ENCODE results near the gene EPN3.

Gene EPN3

DNA sequence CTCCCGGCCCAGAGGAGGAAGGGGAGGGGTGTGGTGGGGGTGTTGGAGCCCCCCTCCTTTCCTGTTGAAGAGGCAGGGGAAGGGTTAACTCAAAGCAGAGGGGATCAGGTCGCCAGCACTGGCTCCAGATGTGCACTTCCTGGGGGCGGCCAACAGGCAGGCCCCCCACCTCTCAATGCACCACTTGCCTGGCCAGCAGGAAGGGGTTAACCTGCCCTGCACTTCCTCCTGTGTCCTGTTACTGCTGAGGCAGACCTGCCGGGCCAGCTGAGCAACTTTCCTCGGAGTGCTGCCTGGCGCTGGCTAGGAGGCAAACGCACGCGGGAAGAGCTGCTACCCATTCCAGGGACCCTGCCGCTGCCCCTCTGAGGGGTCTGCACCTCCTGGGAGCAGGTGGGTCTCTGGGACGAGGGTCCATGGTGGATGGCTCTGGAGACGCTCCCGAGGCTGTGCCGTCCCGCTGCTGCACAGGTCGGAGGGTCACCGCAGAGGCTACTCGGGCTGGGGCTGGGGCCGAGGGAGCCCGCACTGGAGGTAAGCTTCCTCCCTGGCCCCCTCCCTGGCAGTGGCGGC is at the start of gene EPN3:
TSS of gene EPN3 (plus strand) at position 284 of the 573 bp plus-strand sequence. CDS start 3,822 bp downstream, outside the sequence.
- DNase-seq: no peak

DNA sequence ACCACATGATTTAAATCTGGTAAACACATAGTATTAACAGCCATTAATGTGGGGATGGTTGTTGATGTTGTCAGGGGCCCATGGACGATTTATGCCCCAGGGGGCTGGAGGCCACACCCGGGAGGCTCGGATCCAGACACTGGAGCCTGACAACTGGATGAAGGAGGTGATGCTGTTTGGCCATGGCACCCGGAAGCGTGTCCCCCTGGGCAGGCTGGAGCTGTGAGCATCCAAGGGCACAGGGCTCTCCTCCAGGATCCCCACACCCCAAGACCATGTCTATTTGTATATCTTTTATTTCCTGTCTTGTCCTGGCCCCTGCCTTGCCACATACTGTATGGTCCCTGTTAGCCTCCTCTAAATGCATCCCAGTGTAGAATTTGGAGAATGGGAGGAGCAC is 49.3 kb upstream of the EPN3 start:
- no peak for DNase-seq

GRCh38 chr17:50484386-50485155 is 48.0 kb upstream of the EPN3 start:
- DNase-seq: no peak

DNA sequence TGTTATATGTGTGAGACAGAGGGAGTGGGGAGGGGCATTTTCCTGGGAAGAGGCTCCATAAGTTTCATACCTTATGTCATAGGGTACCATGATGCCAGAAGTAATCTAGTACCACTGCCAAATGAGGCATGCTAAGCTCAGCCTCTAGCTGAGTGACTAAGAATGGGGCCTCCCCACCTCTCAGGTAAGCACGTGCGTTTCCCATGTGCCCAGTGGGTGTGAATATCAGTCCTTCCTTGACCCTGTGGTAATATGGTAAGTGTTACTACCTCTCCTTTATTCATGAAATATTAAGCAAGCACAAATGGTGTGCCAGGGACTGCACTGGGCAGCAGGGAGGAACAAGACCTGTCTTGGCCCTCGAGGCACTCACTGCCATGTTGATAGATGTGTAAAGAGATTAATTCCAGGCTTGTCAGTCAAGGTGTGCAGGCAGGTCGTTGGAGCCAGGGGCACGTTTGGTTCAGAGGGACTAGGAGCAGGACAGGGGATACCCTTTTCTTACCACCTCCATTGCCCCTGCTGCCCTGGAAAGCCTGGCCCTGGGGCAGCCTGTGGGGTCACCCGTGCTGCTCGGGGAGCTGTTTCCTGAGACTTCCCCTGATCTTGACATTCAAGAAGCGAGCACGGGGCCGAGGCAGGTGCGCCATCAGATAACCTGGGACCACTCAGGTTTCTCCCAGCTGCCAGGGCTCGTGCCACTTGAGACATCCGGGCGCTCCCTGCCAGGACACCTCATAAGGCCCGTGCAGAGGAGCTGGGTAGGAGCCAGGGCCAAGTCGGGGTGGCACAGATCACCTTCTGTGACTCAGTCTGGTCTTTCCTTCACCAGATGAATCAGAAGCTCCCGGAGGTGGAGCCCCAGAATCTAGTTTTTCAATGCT is 45.1 kb upstream of the EPN3 start:
- no peak for DNase-seq

DNA sequence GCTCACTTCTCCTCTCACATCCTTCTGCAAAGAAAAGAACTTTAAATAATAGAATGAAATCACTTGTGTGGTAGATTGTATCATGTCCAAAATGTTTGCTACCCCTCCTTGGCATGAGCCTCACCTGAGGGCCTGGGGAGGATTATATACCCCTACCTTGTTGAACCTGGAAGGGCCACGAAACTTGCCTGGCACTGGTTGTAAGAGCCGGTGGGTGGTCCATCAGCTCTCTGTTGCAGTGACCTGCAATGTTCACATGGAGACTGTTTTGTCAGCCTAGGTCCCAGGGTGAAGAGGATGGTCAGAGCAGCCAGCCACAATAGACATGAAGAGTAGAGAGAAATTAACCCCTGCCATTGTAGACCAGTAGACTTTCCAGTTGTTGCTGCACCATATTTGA is 43.7 kb upstream of the EPN3 start:
- DNase-seq: no peak

- no peak for DNase-seq
Observed at GRCh38 chr17:50491505-50491904, 41.0 kb upstream of the EPN3 start.

DNA sequence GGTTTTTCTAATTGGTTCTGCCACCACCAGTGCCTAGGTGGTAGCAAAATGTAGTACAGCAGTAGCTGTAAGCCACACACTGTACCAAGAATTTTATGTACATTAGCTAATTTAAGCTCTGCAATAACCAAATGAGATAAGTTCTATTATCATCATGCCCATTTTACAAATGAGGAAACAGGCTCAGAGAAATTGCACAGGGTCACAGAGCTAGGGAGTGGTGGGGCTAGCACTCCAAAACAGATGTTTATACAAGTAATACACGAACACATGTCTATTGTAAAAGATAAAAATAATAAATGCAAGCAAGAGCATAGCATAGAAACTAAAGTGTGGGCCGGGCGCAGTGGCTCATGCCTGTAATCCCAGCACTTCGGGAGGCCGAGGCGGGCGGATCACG is 40.3 kb upstream of the EPN3 start:
- no peak for DNase-seq

GRCh38 chr17:50493744-50494143 is 38.8 kb upstream of the EPN3 start:
- DNase-seq: no peak

GRCh38 chr17:50495217-50495823 is 37.2 kb upstream of the EPN3 start:
- DNase-seq: no peak

GRCh38 chr17:50495918-50496317 is 36.6 kb upstream of the EPN3 start:
- peak; percentile 65 for DNase-seq

- DNase-seq: no peak
Observed at GRCh38 chr17:50498021-50498874, 34.3 kb upstream of the EPN3 start.

DNA sequence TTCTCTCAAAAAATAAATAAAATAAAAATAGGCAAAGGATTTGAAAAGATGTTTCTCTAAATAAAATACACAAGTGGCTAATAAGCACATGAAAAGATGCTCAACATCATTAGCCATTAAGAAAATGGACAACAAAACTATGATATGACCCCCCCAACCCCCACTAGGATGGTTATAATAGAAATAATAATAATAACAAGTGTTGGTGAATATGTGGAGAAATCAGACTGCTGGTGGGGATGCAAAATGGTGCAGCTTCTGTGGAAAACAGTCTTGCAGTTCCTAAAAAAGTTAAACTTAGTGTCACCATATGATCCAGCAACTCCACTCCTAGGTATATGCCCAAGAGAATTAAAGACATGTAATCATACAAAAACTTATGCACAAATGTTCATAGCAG is 33.3 kb upstream of the EPN3 start:
- DNase-seq: no peak

DNA sequence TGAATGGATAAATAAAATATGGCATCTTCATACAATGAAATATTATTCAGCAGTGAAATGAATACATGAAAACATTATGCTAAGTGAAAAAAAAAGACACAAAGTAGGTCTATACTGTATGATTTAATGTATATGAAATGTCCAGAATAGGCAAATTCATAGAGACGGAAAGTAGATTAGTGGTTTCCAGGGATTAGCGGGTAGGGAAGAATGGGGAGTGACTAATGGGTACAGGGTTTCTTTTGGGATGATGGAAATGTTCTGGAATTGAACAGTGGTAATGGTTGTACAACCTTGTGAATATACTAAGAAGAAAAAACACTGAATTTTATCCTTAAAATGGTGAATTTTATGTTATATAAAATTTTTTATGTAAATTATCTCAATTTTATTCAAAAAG is 32.8 kb upstream of the EPN3 start:
- peak; percentile 72 for DNase-seq

DNA sequence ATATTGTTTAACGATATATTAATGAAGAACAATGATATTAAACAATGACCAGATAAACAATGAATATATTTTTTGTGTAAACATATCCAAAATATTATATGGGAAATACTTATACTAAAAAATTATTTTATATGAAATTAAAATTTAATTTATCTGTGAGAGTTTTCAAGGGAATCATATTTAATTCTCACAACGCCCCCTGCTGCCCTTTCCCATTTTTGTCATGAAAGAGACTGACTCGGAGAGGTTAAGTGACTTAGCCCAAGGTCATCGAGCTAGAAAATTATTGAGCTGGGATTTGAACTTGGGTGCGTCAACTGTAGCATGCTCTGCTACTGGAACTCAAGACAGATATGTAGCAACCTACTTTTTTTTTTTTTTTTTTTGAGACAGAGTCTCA is 31.5 kb upstream of the EPN3 start:
- no peak for DNase-seq

GRCh38 chr17:50502301-50502990 is 30.1 kb upstream of the EPN3 start:
- no peak for DNase-seq

DNA sequence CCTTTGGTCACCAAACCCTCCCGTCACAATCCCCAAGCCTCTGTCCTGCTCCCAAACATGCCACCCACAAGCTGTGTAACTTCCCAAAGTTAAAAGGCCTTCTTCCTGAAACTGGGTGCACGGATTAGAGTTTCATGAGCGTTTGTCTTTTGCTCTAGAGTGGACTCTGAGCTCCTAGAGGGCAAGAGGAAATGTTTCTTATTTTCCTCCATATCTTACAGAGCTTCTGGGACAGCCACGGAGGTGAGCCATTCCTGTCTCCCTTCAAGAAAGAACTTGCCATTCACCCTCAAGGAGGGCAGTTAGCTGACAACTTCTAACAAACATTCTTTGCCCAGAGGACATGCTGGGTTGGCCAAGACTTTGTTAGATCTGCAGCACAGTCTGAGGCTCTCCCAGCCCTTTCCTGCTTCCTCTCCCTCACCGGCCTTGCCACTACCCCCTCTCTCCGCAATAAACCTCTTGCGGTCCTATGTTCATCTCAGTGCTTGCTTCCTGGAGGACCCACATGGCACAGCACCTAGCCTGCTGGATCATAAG is 26.9 kb upstream of the EPN3 start:
- no peak for DNase-seq

GRCh38 chr17:50506298-50506697 is 26.2 kb upstream of the EPN3 start:
- DNase-seq: no peak

DNA sequence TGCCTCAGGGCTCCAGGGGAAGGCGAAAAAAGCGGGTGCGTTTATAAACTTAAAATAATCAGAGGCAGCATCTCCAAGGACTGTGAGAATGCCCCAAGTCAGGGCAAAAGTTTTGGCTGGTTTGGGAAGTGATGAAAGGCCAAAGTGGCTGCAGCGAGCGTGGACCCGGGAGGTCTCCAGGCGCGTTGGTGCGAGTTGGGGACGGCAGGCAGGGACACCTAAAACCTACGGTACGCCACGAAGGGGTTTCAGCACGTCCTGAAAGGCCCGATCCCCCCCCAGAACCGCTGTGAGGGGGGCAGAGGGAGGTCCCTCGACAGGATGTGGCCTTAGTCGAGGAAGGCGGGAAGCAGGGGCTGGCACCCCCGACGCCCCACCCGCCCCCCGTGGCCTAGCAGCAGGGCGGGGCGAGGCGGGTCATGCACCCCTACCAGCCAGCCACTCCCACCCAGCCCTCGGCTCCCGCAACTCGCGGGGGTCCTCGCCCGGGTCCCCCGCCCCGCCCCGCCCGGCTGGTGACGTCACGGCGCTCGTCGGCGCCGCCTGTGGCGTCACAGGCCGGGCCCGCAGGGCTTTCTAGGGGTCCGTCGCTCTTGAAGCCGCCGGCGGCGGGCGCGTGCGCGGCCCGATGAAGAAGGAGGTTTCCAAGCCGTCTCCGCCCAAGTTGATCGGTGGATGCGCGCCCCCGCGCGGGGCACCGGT is 24.5 kb upstream of the EPN3 start, which contains the start of gene MYCBPAP:
TSS of gene MYCBPAP (plus strand) at position 569 of the 702 bp plus-strand sequence. CDS start 236 bp downstream, outside the sequence.
- DNase-seq: peak; percentile 79

- no peak for DNase-seq
Observed at GRCh38 chr17:50508573-50509460, 23.7 kb upstream of the EPN3 start.

GRCh38 chr17:50511058-50511457 is 21.5 kb upstream of the EPN3 start:
- DNase-seq: no peak

Data from fibroblast of skin of right quadriceps (primary cell).